ENCODE measurements around the gene CCNJ. TPM values are rescaled to one million over a fixed set of nuclear protein-coding genes. Genes with fewer than 3 reads are reported as not detected.
A peak's percentile ranks its signal among the peaks of the same experiment; 100 is the strongest.

CCNJ gene
- total and polyA plus RNA-seq, 2 donors (not counting 1 experiment from before 2014, with no cell fraction given) = 5.6 to 5.7 TPM

DNA sequence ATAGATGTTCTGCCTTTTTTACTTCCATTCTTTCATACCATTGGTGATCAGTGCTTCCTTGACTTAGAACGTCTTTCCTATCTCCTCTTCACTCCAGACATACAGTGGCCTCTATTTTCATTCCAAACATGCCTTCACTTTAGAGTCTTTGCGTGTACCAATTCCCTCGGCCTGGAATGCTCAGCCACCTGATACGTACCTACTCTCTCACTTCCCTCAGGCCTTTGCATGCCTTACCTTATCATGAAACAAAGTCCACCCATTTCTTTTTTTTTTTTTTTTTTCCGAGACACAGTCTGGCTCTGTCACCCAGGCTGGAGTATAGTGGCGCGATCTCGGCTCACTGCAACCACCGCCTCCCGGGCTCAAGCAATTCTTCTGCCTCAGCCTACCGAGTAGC, 2.2 kb upstream of the CCNJ start:
- no peaks in the 10 kb centered on the region for H3K27me3 ChIP-seq (ENCODE audit: control insufficient read depth, insufficient read depth, low read length)
- H3K4me3 ChIP-seq (replicated peaks in 1 of 4; ENCODE audit: control extremely low read depth in 1 of 4, insufficient read depth in 1 of 4, low read depth in 3 of 4, low read length in 4 of 4) = no peak overlapping the region
- H3K9ac ChIP-seq (ENCODE audit: insufficient read depth, low read length) = no peak overlapping the region
- H3K4me1 ChIP-seq (ENCODE audit: control insufficient read depth, extremely low read depth, insufficient read depth, low read length) = no peaks in the 10 kb centered on the region
- H3K36me3 ChIP-seq (ENCODE audit: control insufficient read depth, insufficient read depth, low read length) = no peaks in the 10 kb centered on the region
- H3K4me2 ChIP-seq (ENCODE audit: extremely low read depth, insufficient read depth, low read length) = no peak overlapping the region
- no peak for DNase-seq (ENCODE audit: low read depth in 2 of 2)
- H4K20me1 ChIP-seq (ENCODE audit: control insufficient read depth, extremely low read depth, insufficient read depth, low read length) = no peaks in the 10 kb centered on the region
- no peak overlapping the region for H3K27ac ChIP-seq (ENCODE audit: insufficient read depth, low read length)
- no peaks in the 10 kb centered on the region for H3K9me3 ChIP-seq (ENCODE audit: control insufficient read depth, insufficient read depth, low read depth, low read length)
- peaks cover 19% of the 10 kb centered on the region for H3K79me2 ChIP-seq (ENCODE audit: control insufficient read depth, insufficient read depth, low read length)
- no peak overlapping the region for H2AFZ ChIP-seq (ENCODE audit: low read length)
- TF ChIP-seq EZH2 (IDR thresholded peaks at IDR 0.05; ENCODE audit: low read length, missing control alignments) = no peak

DNA sequence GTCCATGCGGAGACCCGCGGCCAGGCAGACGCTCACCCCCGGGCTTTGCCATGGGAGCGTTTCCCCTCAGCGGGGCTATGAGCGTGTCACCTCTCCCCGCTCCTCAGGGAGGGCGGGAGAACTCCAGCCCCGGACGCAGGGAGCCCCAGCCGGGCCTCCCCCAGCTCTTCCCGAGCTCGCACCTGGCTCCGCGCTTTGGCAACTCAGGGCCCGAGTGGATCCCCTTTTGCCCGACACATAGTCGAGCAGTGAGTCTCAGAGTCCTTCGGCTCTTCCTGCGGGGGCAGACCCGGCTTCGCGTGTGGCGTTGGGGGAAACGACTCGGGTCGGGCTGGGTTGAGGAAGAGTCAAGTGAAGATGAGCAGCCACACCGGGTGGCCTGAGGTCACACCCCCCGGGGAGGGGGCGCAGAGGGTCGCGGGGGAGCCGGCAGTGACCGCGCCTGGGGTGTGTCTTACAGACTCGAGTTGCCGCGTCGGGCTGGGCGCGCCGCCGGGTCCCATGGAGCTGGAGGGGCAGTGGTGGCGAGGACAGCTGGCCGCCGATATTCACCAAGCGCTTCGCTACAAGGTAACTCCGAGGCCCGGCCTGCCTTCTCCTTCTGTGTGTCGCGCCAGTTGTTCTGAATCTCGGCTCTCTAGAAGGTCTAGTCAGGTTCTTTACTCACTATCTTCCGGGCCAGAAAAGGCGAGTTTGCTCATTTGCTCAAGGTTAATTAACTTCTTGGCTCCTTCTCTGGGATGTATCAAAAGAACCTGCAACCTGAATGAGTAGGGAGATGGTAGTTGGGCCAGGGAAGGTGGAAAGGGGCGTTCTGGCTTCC, 721 bp downstream of the CCNJ start:
- DNase-seq (ENCODE audit: low read depth in 2 of 2) = peak; percentile 31 to 57
- no peaks in the 10 kb centered on the region for H3K4me1 ChIP-seq (ENCODE audit: control insufficient read depth, extremely low read depth, insufficient read depth, low read length)
- no peaks in the 10 kb centered on the region for H4K20me1 ChIP-seq (ENCODE audit: control insufficient read depth, extremely low read depth, insufficient read depth, low read length)
- H3K36me3 ChIP-seq (ENCODE audit: control insufficient read depth, insufficient read depth, low read length) = no peaks in the 10 kb centered on the region
- H2AFZ ChIP-seq (ENCODE audit: low read length) = peak overlapping the region; percentile 70
- TF ChIP-seq, protein P1, sequence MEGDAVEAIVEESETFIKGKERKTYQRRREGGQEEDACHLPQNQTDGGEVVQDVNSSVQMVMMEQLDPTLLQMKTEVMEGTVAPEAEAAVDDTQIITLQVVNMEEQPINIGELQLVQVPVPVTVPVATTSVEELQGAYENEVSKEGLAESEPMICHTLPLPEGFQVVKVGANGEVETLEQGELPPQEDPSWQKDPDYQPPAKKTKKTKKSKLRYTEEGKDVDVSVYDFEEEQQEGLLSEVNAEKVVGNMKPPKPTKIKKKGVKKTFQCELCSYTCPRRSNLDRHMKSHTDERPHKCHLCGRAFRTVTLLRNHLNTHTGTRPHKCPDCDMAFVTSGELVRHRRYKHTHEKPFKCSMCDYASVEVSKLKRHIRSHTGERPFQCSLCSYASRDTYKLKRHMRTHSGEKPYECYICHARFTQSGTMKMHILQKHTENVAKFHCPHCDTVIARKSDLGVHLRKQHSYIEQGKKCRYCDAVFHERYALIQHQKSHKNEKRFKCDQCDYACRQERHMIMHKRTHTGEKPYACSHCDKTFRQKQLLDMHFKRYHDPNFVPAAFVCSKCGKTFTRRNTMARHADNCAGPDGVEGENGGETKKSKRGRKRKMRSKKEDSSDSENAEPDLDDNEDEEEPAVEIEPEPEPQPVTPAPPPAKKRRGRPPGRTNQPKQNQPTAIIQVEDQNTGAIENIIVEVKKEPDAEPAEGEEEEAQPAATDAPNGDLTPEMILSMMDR (conservative IDR thresholded peaks at IDR 0.05 in 1 of 2, IDR thresholded peaks at IDR 0.05 in 1 of 2; ENCODE audit: low read depth in 1 of 2, low read length in 2 of 2) = no peak
- TF ChIP-seq EZH2 (IDR thresholded peaks at IDR 0.05; ENCODE audit: low read length, missing control alignments) = no peak
- H3K27ac ChIP-seq (ENCODE audit: insufficient read depth, low read length) = peak overlapping the region; percentile 82
- peak overlapping the region; percentile 92 for H3K9ac ChIP-seq (ENCODE audit: insufficient read depth, low read length)
- peak overlapping the region; percentile 73 to 92 (median 86) for H3K4me3 ChIP-seq (replicated peaks in 1 of 4; ENCODE audit: control extremely low read depth in 1 of 4, insufficient read depth in 1 of 4, low read depth in 3 of 4, low read length in 4 of 4)
- H3K27me3 ChIP-seq (ENCODE audit: control insufficient read depth, insufficient read depth, low read length) = no peaks in the 10 kb centered on the region
- H3K4me2 ChIP-seq (ENCODE audit: extremely low read depth, insufficient read depth, low read length) = peak overlapping the region; percentile 85
- peaks cover 33% of the 10 kb centered on the region for H3K79me2 ChIP-seq (ENCODE audit: control insufficient read depth, insufficient read depth, low read length)
- no peaks in the 10 kb centered on the region for H3K9me3 ChIP-seq (ENCODE audit: control insufficient read depth, insufficient read depth, low read depth, low read length)

DNA sequence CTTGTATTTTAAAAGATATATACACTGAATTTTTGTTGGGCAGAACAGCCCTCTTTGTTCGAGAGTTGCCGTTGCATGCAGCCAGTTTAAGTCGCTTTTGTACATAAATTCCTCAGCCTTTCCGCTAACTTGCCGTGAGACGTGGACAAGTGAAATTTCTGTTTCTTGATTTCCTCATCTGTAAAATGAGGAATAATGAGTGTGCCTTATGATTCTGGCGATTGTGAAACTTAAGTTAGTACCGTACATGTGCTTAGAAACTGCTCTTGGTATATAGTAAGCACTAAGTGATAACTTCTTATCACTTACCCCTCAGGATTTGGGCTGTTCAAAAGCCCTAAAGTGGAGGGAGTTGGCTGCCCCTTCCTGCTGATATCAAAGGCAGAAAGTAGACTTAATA, 1.4 kb downstream of the CCNJ start:
- Histone ChIP-seq H3K27me3 (ENCODE audit: control insufficient read depth, insufficient read depth, low read length) (no peaks in the 10 kb centered on the region), H3K4me1 (ENCODE audit: control insufficient read depth, extremely low read depth, insufficient read depth, low read length) (no peaks in the 10 kb centered on the region), H3K36me3 (ENCODE audit: control insufficient read depth, insufficient read depth, low read length) (no peaks in the 10 kb centered on the region), H3K9me3 (ENCODE audit: control insufficient read depth, insufficient read depth, low read depth, low read length) (no peaks in the 10 kb centered on the region), H3K9ac (ENCODE audit: insufficient read depth, low read length) (no peak overlapping the region), H4K20me1 (ENCODE audit: control insufficient read depth, extremely low read depth, insufficient read depth, low read length) (no peaks in the 10 kb centered on the region), H3K27ac (ENCODE audit: insufficient read depth, low read length) (peak overlapping the region; percentile 82), H3K79me2 (ENCODE audit: control insufficient read depth, insufficient read depth, low read length) (peaks cover 34% of the 10 kb centered on the region), H3K4me3 (replicated peaks in 1 of 4; ENCODE audit: control extremely low read depth in 1 of 4, insufficient read depth in 1 of 4, low read depth in 3 of 4, low read length in 4 of 4) (peak overlapping the region; percentile 73 to 92 (median 86)), H2AFZ (ENCODE audit: low read length) (peak overlapping the region; percentile 22), H3K4me2 (ENCODE audit: extremely low read depth, insufficient read depth, low read length) (peak overlapping the region; percentile 85)
- TF ChIP-seq, protein P1 (conservative IDR thresholded peaks at IDR 0.05 in 1 of 2, IDR thresholded peaks at IDR 0.05 in 1 of 2; ENCODE audit: low read depth in 1 of 2, low read length in 2 of 2) = no peak
- TF ChIP-seq EZH2 (IDR thresholded peaks at IDR 0.05; ENCODE audit: low read length, missing control alignments) = no peak
- peak; percentile 46 to 73 for DNase-seq (ENCODE audit: low read depth in 2 of 2)
